Subcutaneous adipose tissue (tissue), 4 donors: Measurements from ENCODE around the gene ARHGAP18. TPM values are rescaled to one million over a fixed set of nuclear protein-coding genes. Genes with fewer than 3 reads are reported as not detected.

ENCODE experiments used
- CTCF ChIP-seq: fragments of 450-650 bp; IDR thresholded peaks from one replicate; pipeline ENCODE4 v1.5.1; 2016; ENCODE audit warnings: low read depth, mild to moderate bottlenecking, control low read depth, antibody characterized with exemption, moderate library complexity
- total RNA-seq, 4 donors: library from RNA; depleted of rRNA; stranded (reverse); fragments of >200 nt; gene quantifications; one replicate each; pipeline ENCODE4 v1.1.0, GENCODE V29; 2016

Gene ARHGAP18
- total RNA-seq, 4 donors from 2014 or later: 20.7 to 44.2 (median 29.7) TPM

GRCh38 chr6:129707882-129708495 lies 2.0 kb downstream of the ARHGAP18 start:
- TF ChIP-seq CTCF: no peak

GRCh38 chr6:129707028-129707427 lies 2.9 kb downstream of the ARHGAP18 start:
- TF ChIP-seq CTCF: no peak

GRCh38 chr6:129705212-129705611 lies 4.8 kb downstream of the ARHGAP18 start:
- TF ChIP-seq CTCF: no peak

- TF ChIP-seq CTCF: no peak
These were observed 5.3 kb downstream of the ARHGAP18 start for GRCh38 chr6:129704708-129705107.

- no peak for TF ChIP-seq CTCF
These were observed 8.1 kb downstream of the ARHGAP18 start for GRCh38 chr6:129701721-129702455.

- TF ChIP-seq CTCF: no peak
These were observed 9.3 kb downstream of the ARHGAP18 start for GRCh38 chr6:129700666-129701065.

GRCh38 chr6:129699659-129700058 lies 10.3 kb downstream of the ARHGAP18 start:
- no peak for TF ChIP-seq CTCF
